ENCODE results near the gene RAP1A.

Gene RAP1A

DNA sequence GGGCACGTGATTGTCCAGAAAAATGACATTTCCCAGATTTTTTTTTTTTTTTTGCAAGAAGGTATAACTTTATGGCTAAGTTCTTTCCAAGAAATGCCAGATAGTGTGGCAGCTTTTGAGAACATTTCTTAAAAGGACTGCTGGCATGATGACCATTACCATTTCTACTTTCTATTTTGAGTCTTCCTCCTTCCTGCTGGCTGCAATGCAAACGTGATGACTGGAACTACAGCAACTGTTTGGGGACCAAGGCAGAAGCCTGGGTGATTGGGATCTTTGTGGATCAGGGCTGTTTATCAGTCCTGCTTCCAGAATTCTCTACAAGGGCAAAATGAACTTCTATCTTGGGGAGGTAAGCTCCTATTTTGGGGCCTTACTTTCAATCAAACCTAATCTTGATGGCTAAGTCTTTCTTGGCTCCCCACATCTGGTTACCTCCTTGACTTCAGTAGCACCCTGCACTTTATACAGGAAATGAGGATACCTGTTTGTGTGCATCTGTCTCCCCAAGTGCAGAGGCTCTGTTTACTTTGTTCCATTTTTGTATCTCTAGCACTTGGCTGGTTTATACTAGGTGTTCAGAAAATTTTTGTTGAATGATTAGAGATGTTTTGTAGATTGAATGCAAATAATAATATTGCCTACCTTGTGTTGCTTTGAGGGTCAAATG is 132.5 kb downstream of the RAP1A start:
- DNase-seq (ENCODE audit: low read depth in 4 of 4, low spot score in 1 of 4), result no peak

- peak in 1 of 4 experiments; percentile 13 for DNase-seq (ENCODE audit: low read depth in 4 of 4, low spot score in 1 of 4)
These were observed 135.4 kb downstream of the RAP1A start for GRCh38 chr1:111754984-111755330.

- peak; percentile 84 to 90 (median 85) for DNase-seq (ENCODE audit: low read depth in 4 of 4, low spot score in 1 of 4)
These were observed 135.9 kb downstream of the RAP1A start, which contains the start of gene DDX20 for GRCh38 chr1:111755331-111756123. DDX20 (plus strand) TSS chr1:111755901; CDS start chr1:111755925, 24 bp downstream.

- no peak for DNase-seq (ENCODE audit: low read depth in 4 of 4, low spot score in 1 of 4)
These were observed 136.5 kb downstream of the RAP1A start for GRCh38 chr1:111756124-111756513.

DNA sequence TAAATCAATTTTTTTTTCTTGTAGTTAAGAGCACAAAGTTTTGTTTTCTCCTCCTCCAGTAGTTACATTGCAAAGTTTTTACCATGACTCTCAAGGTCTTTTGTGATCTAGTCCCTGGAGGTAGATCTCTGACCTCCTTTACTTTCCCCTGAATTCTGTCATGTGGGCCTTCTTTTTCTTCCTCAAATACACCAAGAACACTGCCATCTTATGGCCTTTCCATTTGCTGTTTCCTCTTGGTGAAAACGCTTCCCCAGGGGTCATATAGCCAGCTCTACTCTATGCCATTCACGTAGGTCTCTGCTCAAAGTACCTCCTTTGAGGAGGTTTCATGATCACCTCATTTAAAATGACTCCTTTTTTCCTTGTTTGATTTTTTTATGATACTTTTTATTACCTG is 138.8 kb downstream of the RAP1A start:
- no peak for DNase-seq (ENCODE audit: low read depth in 4 of 4, low spot score in 1 of 4)

DNA sequence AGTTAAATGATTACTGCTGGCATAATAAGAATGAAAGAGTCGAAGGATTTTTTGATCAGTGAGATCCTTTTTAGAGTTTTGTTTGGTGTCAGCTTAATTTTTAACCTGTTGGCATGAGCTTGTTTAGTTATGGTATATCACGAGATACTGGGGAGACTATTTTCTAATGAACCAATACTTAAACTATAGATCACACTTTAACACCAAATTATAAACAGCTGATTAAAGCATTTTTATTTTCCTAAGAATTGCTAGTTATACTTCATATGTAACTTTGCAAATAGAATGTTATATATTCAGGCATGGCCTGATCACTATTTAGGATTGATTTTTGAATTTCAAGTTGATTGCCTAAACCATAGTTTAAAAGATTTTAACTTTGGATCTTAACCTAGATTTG is 142.1 kb downstream of the RAP1A start:
- DNase-seq (ENCODE audit: low read depth in 4 of 4, low spot score in 1 of 4), result no peak

GRCh38 chr1:111762332-111762731 is 142.7 kb downstream of the RAP1A start:
- no peak for DNase-seq (ENCODE audit: low read depth in 4 of 4, low spot score in 1 of 4)
